COLO668 (cell line): Measurements from ENCODE around the gene DNASE1L1.
A peak's percentile ranks its signal among the peaks of the same experiment; 100 is the strongest.

Experiments
- DNase-seq: peaks from one replicate; lab custom pipeline; 2025; ENCODE audit not compliant: unreplicated experiment; lab: John Stamatoyannopoulos, UW

Gene DNASE1L1

GRCh38 chrX:154369449-154370299 lies 39.4 kb downstream of the DNASE1L1 start:
- peak; percentile 50 for DNase-seq

DNA sequence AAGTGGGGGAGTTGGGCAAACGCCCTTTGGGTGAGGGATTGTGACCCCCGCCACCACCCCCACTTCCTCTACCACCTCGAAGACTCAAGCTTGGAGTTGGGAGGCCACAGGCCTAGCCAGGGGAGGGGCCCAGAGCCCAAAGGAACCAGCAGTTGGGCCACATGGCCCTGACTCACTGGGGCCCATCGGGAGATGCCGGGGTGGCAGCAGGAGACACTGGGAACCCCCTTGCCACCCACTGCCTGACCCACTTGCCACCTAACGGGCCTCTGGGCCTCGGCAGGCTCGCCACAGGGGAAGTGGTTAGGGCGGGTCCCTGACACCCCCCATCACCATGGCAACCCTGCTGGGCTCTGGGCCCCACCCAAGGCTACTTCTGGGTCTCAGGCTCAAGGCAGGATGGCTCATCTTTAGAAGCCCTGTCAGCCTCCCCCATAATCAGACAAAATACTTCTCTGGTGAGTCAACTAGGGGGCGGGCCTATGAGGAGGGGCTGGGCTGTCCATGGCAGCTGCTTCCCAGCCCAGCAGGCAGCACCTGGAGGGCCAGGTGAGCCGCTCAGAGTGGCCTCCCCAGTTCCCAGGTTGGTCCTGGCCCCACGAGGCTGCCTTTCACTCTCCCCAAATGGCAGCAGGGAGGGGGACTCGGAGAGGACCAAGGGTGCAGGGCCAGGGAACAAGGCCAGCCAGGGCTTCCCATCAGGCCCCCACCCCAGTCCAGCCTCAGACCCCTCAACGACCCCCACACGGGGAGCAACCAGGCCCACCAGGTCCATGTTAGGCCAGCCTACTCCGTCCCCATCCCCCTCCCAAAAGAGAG lies 40.2 kb downstream of the DNASE1L1 start:
- peak; percentile 90 for DNase-seq

DNA sequence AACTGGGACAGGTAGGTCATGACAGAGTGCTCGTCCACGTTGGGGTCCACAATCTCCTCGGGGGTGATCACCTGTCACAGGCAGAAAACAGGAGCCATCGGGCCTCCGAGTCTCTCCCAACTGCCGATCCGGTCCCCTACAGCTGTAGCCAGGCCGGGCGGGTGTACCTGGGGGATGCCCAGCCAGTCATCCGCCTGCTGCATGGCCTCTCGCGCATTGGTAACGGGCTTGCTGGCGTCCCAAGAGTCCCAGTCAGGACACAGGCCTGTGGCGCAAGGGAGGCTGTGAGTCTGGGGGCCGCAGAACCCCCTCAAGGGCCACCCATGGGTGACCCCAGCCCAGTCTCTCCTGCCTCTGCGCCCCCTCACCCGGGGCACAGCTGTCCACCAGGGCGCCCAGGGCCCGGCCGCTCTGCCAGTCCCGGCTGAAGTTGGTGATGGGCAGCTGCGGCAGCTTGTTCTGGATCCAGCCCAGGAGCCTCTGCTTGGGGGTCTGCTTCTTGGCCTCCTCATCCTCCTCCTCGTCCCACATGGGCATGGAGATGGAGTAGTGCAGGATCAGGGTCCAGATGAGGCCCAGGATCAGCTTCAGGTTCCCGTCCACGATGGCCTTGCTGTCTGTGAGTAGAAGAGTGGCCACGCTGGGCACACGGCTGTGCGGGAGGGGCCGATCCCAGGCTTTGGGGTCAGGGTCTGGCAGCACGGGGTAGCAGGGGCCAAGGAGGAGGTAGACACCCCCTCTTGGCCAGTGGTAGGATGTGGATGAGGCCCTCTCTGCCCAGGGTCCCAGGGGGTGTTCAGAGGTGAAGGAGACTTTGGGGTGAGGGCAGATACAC lies 41.4 kb downstream of the DNASE1L1 start:
- no peak for DNase-seq

DNA sequence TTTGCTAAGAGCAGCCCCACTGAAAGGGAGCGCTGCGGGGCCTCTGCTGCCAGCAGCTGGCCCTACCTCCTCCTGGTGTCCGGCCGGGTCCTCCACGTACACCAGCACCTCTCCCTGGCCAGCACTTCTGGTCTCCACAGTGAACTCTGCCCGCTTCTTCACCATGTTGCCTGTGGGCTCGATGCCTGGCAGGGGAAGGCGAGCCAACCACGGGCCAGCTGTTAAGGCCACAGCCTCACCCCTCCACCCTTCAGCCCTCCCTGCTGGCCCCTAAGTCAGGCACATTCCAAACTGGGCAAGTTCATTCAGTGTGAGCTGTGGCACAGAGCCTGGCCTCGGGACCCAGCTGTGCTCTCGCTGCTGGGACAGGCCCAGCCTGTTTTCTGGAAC lies 42.4 kb downstream of the DNASE1L1 start:
- no peak for DNase-seq

DNA sequence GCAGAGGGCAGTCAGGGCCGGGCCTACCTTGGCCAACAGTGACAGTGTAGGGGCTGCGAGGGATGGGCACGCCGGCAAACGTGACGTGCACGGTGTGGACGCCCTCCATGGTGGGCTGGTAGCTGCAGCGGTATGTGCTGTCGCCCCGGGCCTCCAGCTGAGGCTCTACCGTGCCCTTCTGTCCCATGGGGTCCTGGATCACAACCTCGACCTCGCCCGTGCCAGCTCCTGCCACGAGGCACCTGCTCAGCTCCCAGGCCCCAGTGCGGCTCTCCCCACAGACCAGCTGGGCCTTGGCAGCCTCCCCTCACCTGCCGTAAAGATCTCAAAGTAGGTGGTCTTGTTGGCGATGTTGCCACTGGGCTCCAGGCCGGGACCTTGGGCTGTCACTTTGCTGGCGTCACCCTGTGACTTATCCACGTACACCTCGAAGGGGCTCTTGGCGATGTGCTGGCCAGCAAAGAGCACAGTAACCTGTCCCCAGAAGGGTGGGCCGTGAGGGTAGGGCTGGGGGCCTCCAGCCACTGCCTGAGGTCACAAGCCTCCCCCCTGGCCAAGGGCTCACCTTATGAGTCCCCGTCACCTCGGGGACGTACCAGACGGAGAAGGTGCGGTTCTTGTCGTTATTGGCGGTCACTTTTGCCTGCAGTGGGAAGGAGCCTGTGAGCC lies 42.9 kb downstream of the DNASE1L1 start:
- DNase-seq, result no peak

DNA sequence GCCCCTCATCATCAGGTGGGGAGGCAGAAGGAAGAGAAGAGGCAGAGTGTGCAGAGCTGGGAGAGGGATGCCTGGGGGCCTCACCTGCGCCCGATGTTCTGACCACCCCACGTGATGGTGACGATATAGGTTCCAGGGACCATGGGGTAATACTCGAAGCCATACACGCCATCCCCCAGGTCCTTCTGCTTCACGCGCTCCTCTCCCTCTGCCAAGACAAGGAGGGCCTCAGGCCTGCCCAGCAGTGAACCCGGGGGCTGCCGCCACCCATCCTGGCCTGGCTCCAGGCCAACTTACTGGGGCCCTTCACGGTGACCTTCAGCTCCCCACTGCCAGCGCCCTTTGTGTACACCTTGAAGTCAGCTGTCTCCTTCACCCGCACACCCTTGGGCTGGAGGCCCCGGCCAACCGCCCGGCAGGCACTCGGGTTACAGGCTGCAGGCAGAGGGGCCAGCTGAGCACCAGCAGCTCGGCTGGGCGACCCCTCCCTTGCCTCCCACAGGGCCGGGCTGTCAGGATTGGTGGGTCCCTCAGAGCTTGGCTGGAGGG lies 43.9 kb downstream of the DNASE1L1 start:
- DNase-seq, result no peak

- no peak for DNase-seq
Observed at GRCh38 chrX:154363706-154364439, 45.2 kb downstream of the DNASE1L1 start.

- no peak for DNase-seq
Observed at GRCh38 chrX:154362085-154362742, 46.8 kb downstream of the DNASE1L1 start.

- no peak for DNase-seq
Observed at GRCh38 chrX:154360155-154360713, 48.8 kb downstream of the DNASE1L1 start.

DNA sequence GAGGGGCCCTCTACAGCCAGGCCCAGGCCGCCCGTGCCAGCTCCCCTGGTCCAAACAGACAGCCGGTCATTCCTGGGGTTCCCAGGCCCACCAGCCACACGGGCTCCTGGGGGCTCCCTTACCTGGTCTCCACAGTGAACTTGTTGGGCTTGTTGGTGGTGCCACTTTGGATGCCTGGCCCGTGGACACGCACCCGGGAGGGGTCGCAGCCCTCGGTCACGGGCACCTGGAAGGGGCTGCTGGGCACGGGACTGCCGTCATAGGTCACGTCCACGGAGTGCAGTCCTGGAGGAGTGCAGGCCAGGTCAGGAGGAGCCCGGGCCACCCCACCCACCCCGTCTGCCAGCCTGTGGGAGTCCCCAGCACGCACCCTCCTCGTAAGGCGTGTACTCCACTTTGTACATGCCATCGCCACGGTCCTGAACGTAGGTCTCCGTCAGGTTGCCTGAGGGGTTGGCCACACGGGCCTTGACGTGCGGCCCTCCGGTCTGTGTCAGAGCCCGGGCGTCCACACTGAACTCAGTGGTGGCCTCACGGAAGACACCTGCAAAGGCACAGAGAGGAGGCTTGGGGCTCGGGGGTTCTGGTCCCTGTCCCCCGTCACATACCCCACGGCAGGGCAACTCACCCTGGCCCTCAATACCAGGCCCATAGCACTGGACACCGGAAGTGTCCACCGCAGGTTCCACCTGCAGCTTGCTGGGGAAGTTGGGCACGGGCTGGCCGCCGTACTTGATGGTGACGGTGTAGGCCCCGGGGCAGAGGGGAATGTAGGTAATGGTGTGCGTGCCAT lies 49.5 kb downstream of the DNASE1L1 start:
- no peak for DNase-seq

DNA sequence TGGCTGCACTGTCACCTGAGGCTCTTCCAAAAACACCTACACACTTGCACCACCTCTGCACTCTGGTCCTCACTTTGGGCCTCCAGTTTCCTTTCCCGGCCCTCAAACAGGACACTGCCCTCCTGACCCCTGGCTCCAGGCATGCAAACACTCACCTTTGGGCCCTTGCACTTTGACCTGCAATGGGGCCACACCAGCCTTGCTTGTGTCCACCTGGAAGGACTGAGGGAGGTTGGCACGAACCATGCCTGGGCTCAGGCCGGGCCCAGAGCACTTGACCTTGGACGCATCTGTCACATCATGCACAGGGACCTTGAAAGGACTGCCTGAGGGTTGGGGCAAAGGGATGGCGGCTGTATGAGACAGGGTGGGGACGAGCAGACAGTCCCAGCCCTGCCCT lies 50.2 kb downstream of the DNASE1L1 start:
- no peak for DNase-seq

- no peak for DNase-seq
Observed at GRCh38 chrX:154358011-154358410, 51.0 kb downstream of the DNASE1L1 start.

DNA sequence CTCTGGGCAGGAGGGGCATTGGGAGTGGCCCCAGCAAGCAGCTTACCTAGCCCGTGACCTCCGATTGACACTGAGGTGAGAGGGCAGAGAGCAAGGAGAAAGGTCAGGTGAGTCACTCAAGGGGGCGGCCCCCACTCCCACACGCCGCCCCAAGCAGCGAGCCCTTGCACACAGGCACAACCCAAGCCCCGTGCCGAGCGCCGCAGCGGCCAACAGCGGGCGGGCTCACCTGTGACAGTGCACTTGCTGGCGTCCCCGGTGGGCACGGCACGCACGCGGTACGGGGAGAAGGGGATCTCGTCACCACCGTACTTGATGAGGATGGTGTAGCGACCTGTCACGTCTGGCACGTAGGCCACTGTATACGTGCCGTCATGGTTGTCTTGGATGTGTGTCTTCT lies 51.8 kb downstream of the DNASE1L1 start:
- DNase-seq, result no peak

DNA sequence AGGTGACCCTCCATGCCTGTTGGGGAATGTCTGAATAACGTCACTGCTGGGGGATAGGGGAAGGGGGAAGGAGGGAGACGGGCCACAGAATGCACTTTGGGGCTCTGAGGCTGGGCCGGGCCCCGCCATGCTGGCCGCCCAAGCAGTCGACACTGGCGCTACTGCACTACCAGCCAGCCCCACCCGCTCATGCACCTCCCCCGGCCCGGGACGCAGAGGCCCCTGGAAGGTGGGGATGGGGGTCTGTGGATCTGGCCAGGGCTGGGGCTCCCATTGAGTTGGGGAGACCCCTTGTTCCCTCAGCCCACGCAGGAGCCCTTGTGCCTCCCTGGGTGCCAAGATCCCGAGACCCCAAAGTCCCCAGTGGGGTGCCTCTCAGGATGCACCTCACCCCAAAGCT lies 52.5 kb downstream of the DNASE1L1 start:
- no peak for DNase-seq

- no peak for DNase-seq
Observed at GRCh38 chrX:154355776-154356140, 53.3 kb downstream of the DNASE1L1 start.

GRCh38 chrX:154355094-154355775 lies 53.8 kb downstream of the DNASE1L1 start:
- no peak for DNase-seq

DNA sequence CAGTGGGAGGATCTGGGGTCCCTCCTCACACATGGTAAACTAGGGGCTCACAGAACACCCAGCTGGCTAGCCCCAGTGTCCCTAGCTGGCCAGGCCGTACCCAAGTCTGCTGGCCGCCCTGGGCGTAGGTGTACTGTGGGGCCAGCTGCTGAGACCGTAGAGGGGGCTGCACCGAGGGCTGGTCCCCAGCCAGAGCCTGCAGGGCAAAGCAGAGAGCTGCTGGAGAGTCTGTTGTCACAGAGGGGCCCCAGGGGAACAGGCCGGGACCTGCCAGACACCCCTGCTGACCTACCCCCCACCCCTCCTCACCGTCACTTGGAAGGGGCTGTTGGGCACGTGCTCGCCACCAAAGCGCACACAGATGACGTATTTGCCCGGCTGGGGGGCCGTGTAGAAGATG lies 54.5 kb downstream of the DNASE1L1 start:
- DNase-seq, result no peak

- DNase-seq, result no peak
Observed at GRCh38 chrX:154354013-154354412, 55.0 kb downstream of the DNASE1L1 start.
